HEK293T (cell line): ENCODE results near the gene CAV2.
"Not testable (repeated sequence)": the region's sequence is repeated elsewhere in the genome, so short reads cannot be mapped to it uniquely, and the experiment has no call there.

Experiments used
- ARNT ChIP-seq: fragments of 450-650 bp; IDR thresholded peaks from 2 replicates; pipeline ENCODE4 v1.6.1; 2017; ENCODE audit warnings: mild to moderate bottlenecking
- BHLHE40 ChIP-seq: fragments of 450-650 bp; IDR thresholded peaks from 2 replicates; pipeline ENCODE4 v1.6.1; 2016; ENCODE audit warnings: mild to moderate bottlenecking, moderate library complexity, borderline replicate concordance
- CTBP1 ChIP-seq: fragments of 450-650 bp; IDR thresholded peaks from 2 replicates; pipeline ENCODE4 v1.6.1; 2016; ENCODE audit warnings: borderline replicate concordance
- ELF4 ChIP-seq: fragments of 450-650 bp; IDR thresholded peaks from 2 replicates; pipeline ENCODE4 v1.6.1; 2017; ENCODE audit warnings: antibody characterized with exemption
- FOXA1 ChIP-seq: fragments of 450-650 bp; IDR thresholded peaks from 2 replicates; pipeline ENCODE4 v1.6.1; 2016; ENCODE audit warnings: mild to moderate bottlenecking
- FOXK2 ChIP-seq: fragments of 450-650 bp; IDR thresholded peaks from 2 replicates; pipeline ENCODE4 v1.6.1; 2016; ENCODE audit warnings: mild to moderate bottlenecking
- FOXM1 ChIP-seq: fragments of 450-650 bp; IDR thresholded peaks from 2 replicates; pipeline ENCODE4 v1.6.1; 2017; ENCODE audit warnings: mild to moderate bottlenecking, borderline replicate concordance
- HDGF ChIP-seq: fragments of 450-650 bp; IDR thresholded peaks from 2 replicates; pipeline ENCODE4 v1.6.1; 2017; ENCODE audit warnings: antibody characterized with exemption, borderline replicate concordance
- SP1 ChIP-seq: fragments of 450-650 bp; IDR thresholded peaks from 2 replicates; pipeline ENCODE4 v1.6.1; 2017
- SUZ12 ChIP-seq: fragments of 450-650 bp; IDR thresholded peaks from 2 replicates; pipeline ENCODE4 v1.6.1; 2016; ENCODE audit warnings: mild to moderate bottlenecking
- ZNF384 ChIP-seq: fragments of 450-650 bp; IDR thresholded peaks from 2 replicates; pipeline ENCODE4 v1.6.1; 2016

DNA sequence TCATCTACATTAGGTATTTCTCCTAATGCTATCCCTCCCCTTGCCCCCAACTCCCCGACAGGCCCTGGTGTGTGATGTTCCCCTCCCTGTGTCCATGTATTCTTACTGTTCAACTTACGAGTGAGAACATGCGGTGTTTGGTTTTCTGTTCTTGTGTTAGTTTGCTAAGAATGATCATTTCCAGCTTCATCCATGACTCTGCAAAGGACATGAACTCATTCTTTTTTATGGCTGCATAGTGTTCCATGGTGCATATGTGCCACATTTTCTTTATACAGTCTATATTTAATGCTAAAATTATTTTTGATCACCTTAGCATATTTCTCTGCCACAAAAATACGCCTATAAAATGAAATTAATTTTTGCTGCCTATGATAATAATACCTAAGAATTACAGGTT, 15.1 kb upstream of the CAV2 start:
- not testable (repeated sequence) for TF ChIP-seq HDGF, ZNF384, SUZ12, ARNT, ELF4, SP1, BHLHE40, CTBP1, FOXK2, FOXA1, FOXM1
